Measurements from ENCODE around the gene CTCFL.
"Not testable (repeated sequence)": the region's sequence is repeated elsewhere in the genome, so short reads cannot be mapped to it uniquely, and the experiment has no call there.

CTCFL gene

GRCh38 chr20:57536120-57536708, 11.3 kb upstream of the CTCFL start:
- no peak for DNase-seq

GRCh38 chr20:57535297-57535696, 10.4 kb upstream of the CTCFL start:
- DNase-seq = no peak

GRCh38 chr20:57532104-57532503, 7.2 kb upstream of the CTCFL start:
- no peak for DNase-seq

GRCh38 chr20:57530327-57530981, 5.5 kb upstream of the CTCFL start:
- no peak for DNase-seq

GRCh38 chr20:57529810-57530209, 4.9 kb upstream of the CTCFL start:
- no peak for DNase-seq

GRCh38 chr20:57529160-57529585, 4.2 kb upstream of the CTCFL start:
- DNase-seq = no peak

- no peak for DNase-seq
Measured at GRCh38 chr20:57528148-57528547, 3.2 kb upstream of the CTCFL start.

- no peak for DNase-seq
Measured at GRCh38 chr20:57527728-57528127, 2.8 kb upstream of the CTCFL start.

- DNase-seq = no peak
Measured at GRCh38 chr20:57526885-57527460, 2.0 kb upstream of the CTCFL start.

GRCh38 chr20:57526087-57526884, 1.3 kb upstream of the CTCFL start:
- no peak for DNase-seq

GRCh38 chr20:57525328-57526086, 567 bp upstream of the CTCFL start:
- no peak for DNase-seq

- no peak for DNase-seq
Measured at GRCh38 chr20:57523782-57524181, 1.2 kb downstream of the CTCFL start.

GRCh38 chr20:57522380-57523140, 2.4 kb downstream of the CTCFL start:
- DNase-seq = no peak

- DNase-seq = no peak
Measured at GRCh38 chr20:57517904-57518303, 7.0 kb downstream of the CTCFL start.

GRCh38 chr20:57514273-57514751, 10.6 kb downstream of the CTCFL start:
- DNase-seq = no peak

GRCh38 chr20:57513199-57513598, 11.7 kb downstream of the CTCFL start:
- DNase-seq = no peak

- no peak for DNase-seq
Measured at GRCh38 chr20:57512432-57512831, 12.5 kb downstream of the CTCFL start.

- DNase-seq = not testable (repeated sequence)
Measured at GRCh38 chr20:57511709-57512108, 13.2 kb downstream of the CTCFL start.

GRCh38 chr20:57509665-57510237, 15.2 kb downstream of the CTCFL start:
- DNase-seq = no peak

GRCh38 chr20:57508831-57509230, 16.1 kb downstream of the CTCFL start:
- DNase-seq = no peak

GRCh38 chr20:57508381-57508780, 16.6 kb downstream of the CTCFL start:
- DNase-seq = no peak

- no peak for DNase-seq
Measured at GRCh38 chr20:57507477-57507876, 17.5 kb downstream of the CTCFL start.

All from NCI-H1048 (cell line).